AG09309 (cell line): ENCODE results near the gene ELF1.

Source experiments
- DNase-seq: peaks from one replicate; pipeline ENCODE4 v3.0.0-alpha.2; 2010; ENCODE audit warnings: low read depth
- H3K4me3 ChIP-seq: 2 replicates; pipeline ENCODE4 v1.5.1; 2011; ENCODE audit warnings: mild to moderate bottlenecking, low read depth, low read length, moderate library complexity; ENCODE audit not compliant: control insufficient read depth
- TF ChIP-seq, protein P1 (sequence below): IDR thresholded peaks from 2 replicates; pipeline ENCODE4 v1.5.1; 2011; ENCODE audit warnings: mild to moderate bottlenecking, low read depth, low read length, inconsistent platforms; ENCODE audit not compliant: insufficient read depth, control insufficient read depth; ENCODE audit errors: missing control alignments

Gene ELF1

DNA sequence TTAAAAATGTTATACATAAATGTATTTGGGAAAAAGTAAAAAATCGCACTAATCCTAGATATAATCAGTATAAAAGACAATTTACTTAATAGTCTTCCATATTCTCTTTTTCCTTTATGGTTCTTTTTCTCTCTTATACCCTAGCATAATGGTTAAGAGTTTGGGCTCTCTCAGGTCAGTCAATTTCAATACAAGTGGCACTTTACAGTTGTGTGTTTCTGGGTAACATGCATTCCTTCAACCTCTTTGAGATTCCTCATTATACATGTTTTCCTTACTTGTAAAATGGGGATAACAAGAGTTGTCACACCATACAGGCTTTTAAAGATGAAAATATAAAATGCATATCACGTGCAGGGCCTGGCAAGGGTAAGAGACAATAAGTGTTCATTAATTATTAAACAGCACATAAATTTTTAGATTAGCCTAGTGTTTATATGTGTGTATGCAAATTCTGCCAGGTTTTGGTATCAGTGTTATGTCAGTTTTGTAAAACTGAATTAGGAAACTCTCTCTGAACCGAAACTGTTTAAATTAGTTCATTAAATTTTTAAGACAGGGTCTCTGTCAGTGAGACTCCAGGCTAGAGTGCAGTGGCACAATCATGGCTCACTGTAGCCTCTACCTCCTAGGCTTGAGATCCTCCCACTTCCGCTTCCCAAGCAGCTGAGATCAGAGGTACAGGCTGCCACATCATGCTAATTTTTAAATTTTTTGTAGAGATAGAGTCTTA, 49.8 kb downstream of the ELF1 start:
- H3K4me3 ChIP-seq, result no peak overlapping the region
- DNase-seq, result no peak
- TF ChIP-seq, protein P1, sequence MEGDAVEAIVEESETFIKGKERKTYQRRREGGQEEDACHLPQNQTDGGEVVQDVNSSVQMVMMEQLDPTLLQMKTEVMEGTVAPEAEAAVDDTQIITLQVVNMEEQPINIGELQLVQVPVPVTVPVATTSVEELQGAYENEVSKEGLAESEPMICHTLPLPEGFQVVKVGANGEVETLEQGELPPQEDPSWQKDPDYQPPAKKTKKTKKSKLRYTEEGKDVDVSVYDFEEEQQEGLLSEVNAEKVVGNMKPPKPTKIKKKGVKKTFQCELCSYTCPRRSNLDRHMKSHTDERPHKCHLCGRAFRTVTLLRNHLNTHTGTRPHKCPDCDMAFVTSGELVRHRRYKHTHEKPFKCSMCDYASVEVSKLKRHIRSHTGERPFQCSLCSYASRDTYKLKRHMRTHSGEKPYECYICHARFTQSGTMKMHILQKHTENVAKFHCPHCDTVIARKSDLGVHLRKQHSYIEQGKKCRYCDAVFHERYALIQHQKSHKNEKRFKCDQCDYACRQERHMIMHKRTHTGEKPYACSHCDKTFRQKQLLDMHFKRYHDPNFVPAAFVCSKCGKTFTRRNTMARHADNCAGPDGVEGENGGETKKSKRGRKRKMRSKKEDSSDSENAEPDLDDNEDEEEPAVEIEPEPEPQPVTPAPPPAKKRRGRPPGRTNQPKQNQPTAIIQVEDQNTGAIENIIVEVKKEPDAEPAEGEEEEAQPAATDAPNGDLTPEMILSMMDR, result no peak

DNA sequence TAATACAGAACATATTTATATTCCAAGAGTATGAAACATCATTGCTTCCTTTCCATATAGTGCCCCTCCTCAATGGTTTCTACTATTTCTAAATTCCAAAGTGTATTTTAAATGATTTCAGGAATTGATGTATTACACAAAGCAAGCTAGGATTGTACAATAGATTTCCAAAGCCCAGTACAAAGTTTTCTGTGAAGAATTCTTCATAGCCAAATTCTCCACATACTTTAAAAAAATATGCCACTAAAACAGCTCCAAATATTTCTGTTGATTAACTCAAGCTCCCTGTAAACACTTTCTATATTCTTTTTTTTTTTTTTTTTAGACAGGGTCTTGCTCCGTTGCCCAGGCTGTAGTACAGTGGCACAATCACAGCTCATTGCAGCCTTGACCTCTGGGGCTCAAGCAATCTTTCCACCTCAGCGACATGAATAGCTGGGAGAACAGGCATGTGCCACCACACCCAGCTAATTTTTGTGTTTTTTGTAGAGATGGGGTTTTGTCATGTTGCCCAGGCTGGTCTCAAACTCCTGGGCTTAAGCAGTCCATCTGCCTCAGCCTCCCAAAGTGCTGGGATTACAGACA, 50.6 kb downstream of the ELF1 start:
- DNase-seq, result no peak
- H3K4me3 ChIP-seq, result no peak overlapping the region
- TF ChIP-seq, protein P1, result no peak

GRCh38 chr13:40966298-40966697, 52.8 kb downstream of the ELF1 start:
- DNase-seq, result no peak
- TF ChIP-seq, protein P1, result no peak
- no peak overlapping the region for H3K4me3 ChIP-seq

DNA sequence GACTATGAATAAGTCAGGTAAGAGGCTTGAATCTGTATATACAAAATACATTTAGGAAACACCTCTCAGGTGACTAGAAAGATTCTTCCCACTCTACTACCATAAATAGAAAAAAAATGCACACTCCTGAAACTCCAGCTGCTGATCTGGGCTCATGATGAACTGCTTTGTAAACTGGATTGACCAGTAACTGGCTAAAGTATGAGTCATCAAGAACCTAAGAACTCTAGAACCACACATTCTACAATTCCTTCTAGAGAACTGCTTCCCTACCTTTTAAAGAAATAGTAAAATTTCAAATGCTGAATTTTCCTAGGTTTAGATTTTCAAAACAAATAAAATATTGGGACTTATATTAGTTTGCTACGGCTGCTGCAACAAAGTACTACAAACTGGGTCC, 55.2 kb downstream of the ELF1 start:
- no peak overlapping the region for H3K4me3 ChIP-seq
- TF ChIP-seq, protein P1, result no peak
- DNase-seq, result no peak

DNA sequence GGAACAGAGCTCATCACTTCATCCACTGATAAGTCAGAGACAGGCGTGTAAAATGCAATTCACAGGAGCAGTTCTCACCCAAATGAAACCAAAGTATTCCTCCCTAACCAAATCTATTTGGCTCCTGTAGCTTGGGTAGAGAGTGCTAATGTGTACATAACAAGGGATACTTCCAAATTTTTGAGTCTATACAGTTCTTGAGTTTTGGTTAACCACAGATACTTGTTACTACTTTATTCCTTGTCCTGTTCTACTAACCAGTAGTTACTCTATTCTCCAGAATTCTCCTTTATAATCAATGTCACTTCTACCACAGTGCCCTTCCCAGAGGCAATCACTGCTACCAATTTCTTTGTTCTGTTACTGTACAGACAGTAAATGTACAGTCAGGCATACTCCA, 57.3 kb downstream of the ELF1 start:
- DNase-seq, result no peak

GRCh38 chr13:40961214-40961613, 57.9 kb downstream of the ELF1 start:
- no peak for DNase-seq
- TF ChIP-seq, protein P1, result no peak
- no peak overlapping the region for H3K4me3 ChIP-seq

More for the DNA sequence above, 57.3 kb downstream of the ELF1 start:
- TF ChIP-seq, protein P1, result no peak
- no peak overlapping the region for H3K4me3 ChIP-seq
